Liver (tissue), 3 donors: ENCODE results near the gene KIAA1614.

Experiments
- FOXA1 ChIP-seq: IDR thresholded peaks from 2 replicates; pipeline ENCODE4 v1.6.1; 2016; ENCODE audit warnings: antibody characterized with exemption
- GABPA ChIP-seq, 2 donors: IDR thresholded peaks in 1 of 2; conservative IDR thresholded peaks in 1 of 2; 2 replicates each; pipeline ENCODE4 v1.6.1; 2016; ENCODE audit warnings: antibody characterized with exemption in 2 of 2, mild to moderate bottlenecking in 1 of 2, moderate library complexity in 1 of 2
- JUND ChIP-seq, 2 donors: IDR thresholded peaks; 2 replicates each; pipeline ENCODE4 v1.6.1; 2016; ENCODE audit warnings: antibody characterized with exemption in 2 of 2
- SP1 ChIP-seq: IDR thresholded peaks from 2 replicates; pipeline ENCODE4 v1.6.1; 2018; ENCODE audit warnings: antibody characterized with exemption, mild to moderate bottlenecking
- YY1 ChIP-seq: IDR thresholded peaks from 2 replicates; pipeline ENCODE4 v1.6.1; 2016; ENCODE audit warnings: antibody characterized with exemption, mild to moderate bottlenecking
- TF ChIP-seq, protein P1 (sequence below): IDR thresholded peaks from 2 replicates; pipeline ENCODE4 v1.6.1; 2016; ENCODE audit warnings: antibody characterized with exemption
- TF ChIP-seq, protein P2 (sequence below): fragments of 150-350 bp; IDR thresholded peaks from 2 replicates; pipeline ENCODE4 v1.5.1; 2017; ENCODE audit warnings: improper control_type of control experiment, low read depth, low read length; ENCODE audit not compliant: missing input control
- TF ChIP-seq, protein P3 (sequence below): IDR thresholded peaks from 2 replicates; pipeline ENCODE4 v1.6.1; 2016; ENCODE audit warnings: antibody characterized with exemption
- donor health status: healthy.
- donor health status: healthy.

DNA sequence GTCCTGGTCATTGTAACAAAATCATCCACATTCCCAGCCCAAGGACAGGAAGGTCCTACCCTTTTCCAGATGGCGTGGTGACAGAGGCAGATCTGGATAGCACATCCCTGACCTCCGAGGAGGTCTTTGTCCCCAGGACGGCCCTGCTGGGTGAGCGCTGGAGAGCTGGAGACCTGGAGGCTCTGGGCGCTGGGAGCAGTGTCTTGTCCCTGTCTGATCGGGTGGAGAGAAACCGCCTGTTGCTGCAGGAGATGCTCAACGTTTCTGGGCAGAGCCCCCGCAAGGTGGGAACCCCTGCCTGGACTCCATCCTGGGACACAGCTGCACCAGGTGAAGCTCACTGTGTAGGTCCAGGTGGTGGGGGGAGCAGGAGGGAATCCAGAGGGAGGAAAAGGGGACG lies 4.1 kb downstream of the KIAA1614 start:
- TF ChIP-seq, protein P1, sequence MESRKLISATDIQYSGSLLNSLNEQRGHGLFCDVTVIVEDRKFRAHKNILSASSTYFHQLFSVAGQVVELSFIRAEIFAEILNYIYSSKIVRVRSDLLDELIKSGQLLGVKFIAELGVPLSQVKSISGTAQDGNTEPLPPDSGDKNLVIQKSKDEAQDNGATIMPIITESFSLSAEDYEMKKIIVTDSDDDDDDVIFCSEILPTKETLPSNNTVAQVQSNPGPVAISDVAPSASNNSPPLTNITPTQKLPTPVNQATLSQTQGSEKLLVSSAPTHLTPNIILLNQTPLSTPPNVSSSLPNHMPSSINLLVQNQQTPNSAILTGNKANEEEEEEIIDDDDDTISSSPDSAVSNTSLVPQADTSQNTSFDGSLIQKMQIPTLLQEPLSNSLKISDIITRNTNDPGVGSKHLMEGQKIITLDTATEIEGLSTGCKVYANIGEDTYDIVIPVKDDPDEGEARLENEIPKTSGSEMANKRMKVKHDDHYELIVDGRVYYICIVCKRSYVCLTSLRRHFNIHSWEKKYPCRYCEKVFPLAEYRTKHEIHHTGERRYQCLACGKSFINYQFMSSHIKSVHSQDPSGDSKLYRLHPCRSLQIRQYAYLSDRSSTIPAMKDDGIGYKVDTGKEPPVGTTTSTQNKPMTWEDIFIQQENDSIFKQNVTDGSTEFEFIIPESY = no peak
- TF ChIP-seq, protein P2, sequence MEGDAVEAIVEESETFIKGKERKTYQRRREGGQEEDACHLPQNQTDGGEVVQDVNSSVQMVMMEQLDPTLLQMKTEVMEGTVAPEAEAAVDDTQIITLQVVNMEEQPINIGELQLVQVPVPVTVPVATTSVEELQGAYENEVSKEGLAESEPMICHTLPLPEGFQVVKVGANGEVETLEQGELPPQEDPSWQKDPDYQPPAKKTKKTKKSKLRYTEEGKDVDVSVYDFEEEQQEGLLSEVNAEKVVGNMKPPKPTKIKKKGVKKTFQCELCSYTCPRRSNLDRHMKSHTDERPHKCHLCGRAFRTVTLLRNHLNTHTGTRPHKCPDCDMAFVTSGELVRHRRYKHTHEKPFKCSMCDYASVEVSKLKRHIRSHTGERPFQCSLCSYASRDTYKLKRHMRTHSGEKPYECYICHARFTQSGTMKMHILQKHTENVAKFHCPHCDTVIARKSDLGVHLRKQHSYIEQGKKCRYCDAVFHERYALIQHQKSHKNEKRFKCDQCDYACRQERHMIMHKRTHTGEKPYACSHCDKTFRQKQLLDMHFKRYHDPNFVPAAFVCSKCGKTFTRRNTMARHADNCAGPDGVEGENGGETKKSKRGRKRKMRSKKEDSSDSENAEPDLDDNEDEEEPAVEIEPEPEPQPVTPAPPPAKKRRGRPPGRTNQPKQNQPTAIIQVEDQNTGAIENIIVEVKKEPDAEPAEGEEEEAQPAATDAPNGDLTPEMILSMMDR = no peak
- TF ChIP-seq GABPA (IDR thresholded peaks at IDR 0.05 in 1 of 2, conservative IDR thresholded peaks at IDR 0.05 in 1 of 2) (no peak), YY1 (no peak), JUND (IDR thresholded peaks at IDR 0.05) (no peak), FOXA1 (no peak), SP1 (no peak)
- TF ChIP-seq, protein P3, sequence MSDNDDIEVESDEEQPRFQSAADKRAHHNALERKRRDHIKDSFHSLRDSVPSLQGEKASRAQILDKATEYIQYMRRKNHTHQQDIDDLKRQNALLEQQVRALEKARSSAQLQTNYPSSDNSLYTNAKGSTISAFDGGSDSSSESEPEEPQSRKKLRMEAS = no peak
